ENCODE measurements around the gene MVP. TPM values are rescaled to one million over a fixed set of nuclear protein-coding genes. Genes with fewer than 3 reads are reported as not detected.

Gene MVP
- total RNA-seq, 1 experiment from 2014 or later = 75.1 TPM

DNA sequence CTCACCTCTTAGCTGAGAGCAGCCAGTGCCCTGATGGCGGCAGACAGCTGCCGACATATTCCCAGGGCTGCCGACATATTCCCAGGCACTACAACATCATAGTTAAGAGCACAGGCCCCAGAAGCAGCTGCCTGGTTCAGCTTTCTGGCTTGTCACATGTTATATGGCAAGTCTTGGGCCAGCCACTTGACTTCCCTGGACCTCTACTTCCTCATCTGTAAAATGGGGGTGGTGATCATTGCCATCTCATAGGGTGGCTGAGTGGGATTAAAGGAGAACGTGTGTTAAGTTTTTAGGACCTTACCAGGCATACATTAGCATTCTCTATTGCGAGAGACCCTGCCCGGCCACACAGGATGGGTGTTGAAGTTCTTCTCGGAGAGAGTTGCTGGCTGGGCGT lies 23.7 kb downstream of the MVP start (continued):
- TF ChIP-seq ZBTB33 (IDR thresholded peaks at IDR 0.05; ENCODE audit: extremely low read depth, insufficient replicate concordance, low read length) (no peak), CBX3 (IDR thresholded peaks at IDR 0.05; ENCODE audit: low read depth) (no peak), ZFX (IDR thresholded peaks at IDR 0.05) (no peak), POLR2AphosphoS5 (IDR thresholded peaks at IDR 0.05; ENCODE audit: low read depth, low read length) (no peak), EZH2phosphoT487 (IDR thresholded peaks at IDR 0.05; ENCODE audit: borderline replicate concordance) (no peak)
- TF ChIP-seq, protein P1, sequence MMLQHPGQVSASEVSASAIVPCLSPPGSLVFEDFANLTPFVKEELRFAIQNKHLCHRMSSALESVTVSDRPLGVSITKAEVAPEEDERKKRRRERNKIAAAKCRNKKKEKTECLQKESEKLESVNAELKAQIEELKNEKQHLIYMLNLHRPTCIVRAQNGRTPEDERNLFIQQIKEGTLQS (IDR thresholded peaks at IDR 0.05) = no peak

GRCh38 chr16:29844575-29845331 lies 24.5 kb downstream of the MVP start:
- TF ChIP-seq, protein P2, sequence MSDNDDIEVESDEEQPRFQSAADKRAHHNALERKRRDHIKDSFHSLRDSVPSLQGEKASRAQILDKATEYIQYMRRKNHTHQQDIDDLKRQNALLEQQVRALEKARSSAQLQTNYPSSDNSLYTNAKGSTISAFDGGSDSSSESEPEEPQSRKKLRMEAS (IDR thresholded peaks at IDR 0.05) = no peak
- TF ChIP-seq CTCF (IDR thresholded peaks at IDR 0.05 in 2 of 3, conservative IDR thresholded peaks at IDR 0.05 in 1 of 3; ENCODE audit: borderline replicate concordance in 1 of 3, insufficient read depth in 1 of 3, low read depth in 2 of 3, low read length in 2 of 3) = no peak
- TF ChIP-seq JUND (IDR thresholded peaks at IDR 0.05) = no peak
- TF ChIP-seq RAD21 (IDR thresholded peaks at IDR 0.05; ENCODE audit: low read depth) = no peak
- no peak for TF ChIP-seq ELF1 (IDR thresholded peaks at IDR 0.05; ENCODE audit: borderline replicate concordance, low read depth)
- no peak for TF ChIP-seq CBX3 (IDR thresholded peaks at IDR 0.05; ENCODE audit: low read depth)
- TF ChIP-seq CEBPB (IDR thresholded peaks at IDR 0.05; ENCODE audit: low read depth) = no peak
- TF ChIP-seq TCF7L2 (IDR thresholded peaks at IDR 0.05; ENCODE audit: borderline replicate concordance, extremely low read depth, insufficient read depth, insufficient read length) = no peak
- TF ChIP-seq FOSL1 (IDR thresholded peaks at IDR 0.05; ENCODE audit: low read depth) = no peak
- no peak for TF ChIP-seq POLR2A (IDR thresholded peaks at IDR 0.05; ENCODE audit: borderline replicate concordance, extremely low read depth, insufficient read depth, insufficient read length)
- H3K27ac ChIP-seq (ENCODE audit: low read depth, low read length) = no peak overlapping the region
- H3K4me2 ChIP-seq (ENCODE audit: low read length) = no peak overlapping the region
- intact Hi-C loops (cut with micrococcal nuclease) = no loop called here
- no peak overlapping the region for H2AFZ ChIP-seq (ENCODE audit: low read depth, low read length, poor library complexity, severe bottlenecking)
- ChIA-PET POLR2A (no interaction called here), CTCF (no interaction called here), RAD21 (ENCODE audit: low non-redundant PET in 1 of 2, low total read pairs in 2 of 2, uncharacterized antibody in 2 of 2, unreplicated experiment in 2 of 2) (no interaction called here)
- ATAC-seq (no peak), DNase-seq (ENCODE audit: low read depth, low spot score) (no peak)
- no peaks in the 10 kb centered on the region for H3K27me3 ChIP-seq (ENCODE audit: insufficient read depth, low read length)
- no peaks in the 10 kb centered on the region for H4K20me1 ChIP-seq (ENCODE audit: insufficient read depth)
- H3K9ac ChIP-seq (ENCODE audit: low read length) = no peak overlapping the region
- no peaks in the 10 kb centered on the region for H3K9me3 ChIP-seq (ENCODE audit: control insufficient read depth in 1 of 2, insufficient read depth in 1 of 2, low read depth in 1 of 2, low read length in 2 of 2)
- no peaks in the 10 kb centered on the region for H3K79me2 ChIP-seq (ENCODE audit: insufficient read depth, low read length)
- peaks cover 0 to 5% of the 10 kb centered on the region in 2 experiments; a peak in 2 of 4 replicates for H3K4me1 ChIP-seq (ENCODE audit: control insufficient read depth in 1 of 2, insufficient read depth in 2 of 2, low read length in 2 of 2)
- no TSS peak for BruUV-seq (replicated peaks)
- H3K36me3 ChIP-seq (ENCODE audit: control insufficient read depth in 1 of 2, insufficient read depth in 2 of 2, low read length in 2 of 2) = peaks cover 0 to 2% of the 10 kb centered on the region in 2 experiments; a peak in 2 of 4 replicates
- H3K9me2 ChIP-seq (ENCODE audit: insufficient read depth) = no peaks in the 10 kb centered on the region
- H3K4me3 ChIP-seq (replicated peaks in 1 of 2; ENCODE audit: low read depth in 1 of 2, low read length in 2 of 2) = no peak overlapping the region

Measured in HCT116 (cell line).